Measurements from ENCODE around the gene GNE.

GRCh38 chr9:36306471-36307306, 48.4 kb upstream of the GNE start:
- TF ChIP-seq CEBPB (IDR thresholded peaks at IDR 0.05) (no peak), YY1 (IDR thresholded peaks at IDR 0.05; ENCODE audit: low read depth) (no peak), RAD21 (IDR thresholded peaks at IDR 0.05; ENCODE audit: low read depth) (no peak), CREB1 (IDR thresholded peaks at IDR 0.05; ENCODE audit: low read depth) (no peak), EP300 (IDR thresholded peaks at IDR 0.05; ENCODE audit: borderline replicate concordance) (no peak), TAF1 (IDR thresholded peaks at IDR 0.05; ENCODE audit: low read depth) (no peak), EGR1 (IDR thresholded peaks at IDR 0.05) (no peak), NFIC (IDR thresholded peaks at IDR 0.05) (no peak), TCF12 (IDR thresholded peaks at IDR 0.05; ENCODE audit: low read depth) (no peak), FOXM1 (IDR thresholded peaks at IDR 0.05; ENCODE audit: borderline replicate concordance, low read depth) (no peak), TEAD4 (IDR thresholded peaks at IDR 0.05) (no peak)
- TF ChIP-seq, protein P1, sequence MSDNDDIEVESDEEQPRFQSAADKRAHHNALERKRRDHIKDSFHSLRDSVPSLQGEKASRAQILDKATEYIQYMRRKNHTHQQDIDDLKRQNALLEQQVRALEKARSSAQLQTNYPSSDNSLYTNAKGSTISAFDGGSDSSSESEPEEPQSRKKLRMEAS (IDR thresholded peaks at IDR 0.05): no peak
- TF ChIP-seq, protein P2, sequence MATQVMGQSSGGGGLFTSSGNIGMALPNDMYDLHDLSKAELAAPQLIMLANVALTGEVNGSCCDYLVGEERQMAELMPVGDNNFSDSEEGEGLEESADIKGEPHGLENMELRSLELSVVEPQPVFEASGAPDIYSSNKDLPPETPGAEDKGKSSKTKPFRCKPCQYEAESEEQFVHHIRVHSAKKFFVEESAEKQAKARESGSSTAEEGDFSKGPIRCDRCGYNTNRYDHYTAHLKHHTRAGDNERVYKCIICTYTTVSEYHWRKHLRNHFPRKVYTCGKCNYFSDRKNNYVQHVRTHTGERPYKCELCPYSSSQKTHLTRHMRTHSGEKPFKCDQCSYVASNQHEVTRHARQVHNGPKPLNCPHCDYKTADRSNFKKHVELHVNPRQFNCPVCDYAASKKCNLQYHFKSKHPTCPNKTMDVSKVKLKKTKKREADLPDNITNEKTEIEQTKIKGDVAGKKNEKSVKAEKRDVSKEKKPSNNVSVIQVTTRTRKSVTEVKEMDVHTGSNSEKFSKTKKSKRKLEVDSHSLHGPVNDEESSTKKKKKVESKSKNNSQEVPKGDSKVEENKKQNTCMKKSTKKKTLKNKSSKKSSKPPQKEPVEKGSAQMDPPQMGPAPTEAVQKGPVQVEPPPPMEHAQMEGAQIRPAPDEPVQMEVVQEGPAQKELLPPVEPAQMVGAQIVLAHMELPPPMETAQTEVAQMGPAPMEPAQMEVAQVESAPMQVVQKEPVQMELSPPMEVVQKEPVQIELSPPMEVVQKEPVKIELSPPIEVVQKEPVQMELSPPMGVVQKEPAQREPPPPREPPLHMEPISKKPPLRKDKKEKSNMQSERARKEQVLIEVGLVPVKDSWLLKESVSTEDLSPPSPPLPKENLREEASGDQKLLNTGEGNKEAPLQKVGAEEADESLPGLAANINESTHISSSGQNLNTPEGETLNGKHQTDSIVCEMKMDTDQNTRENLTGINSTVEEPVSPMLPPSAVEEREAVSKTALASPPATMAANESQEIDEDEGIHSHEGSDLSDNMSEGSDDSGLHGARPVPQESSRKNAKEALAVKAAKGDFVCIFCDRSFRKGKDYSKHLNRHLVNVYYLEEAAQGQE (IDR thresholded peaks at IDR 0.05; ENCODE audit: low read depth): no peak
